GM13976 (cell line): ENCODE results near the gene FUT8.

ENCODE experiments used
- DNase-seq: peaks from one replicate; pipeline ENCODE4 v3.0.0; 2012; ENCODE audit warnings: low spot score
- in situ Hi-C: fragments of 300-500 bp; cut with MboI; formaldehyde crosslinking; loops from one replicate; pipeline ENCODE4 v1.12.0; 2022; ENCODE audit warnings: low sequenced_read_pairs, mixed read lengths, inconsistent platforms; ENCODE audit not compliant: unreplicated experiment
- TF ChIP-seq, protein P1 (sequence below): IDR thresholded peaks from 2 replicates; pipeline ENCODE4 v1.5.1; 2012; ENCODE audit warnings: borderline replicate concordance, mild to moderate bottlenecking; ENCODE audit not compliant: insufficient read depth; ENCODE audit errors: extremely low read depth, missing control alignments, control extremely low read depth

FUT8 gene

DNA sequence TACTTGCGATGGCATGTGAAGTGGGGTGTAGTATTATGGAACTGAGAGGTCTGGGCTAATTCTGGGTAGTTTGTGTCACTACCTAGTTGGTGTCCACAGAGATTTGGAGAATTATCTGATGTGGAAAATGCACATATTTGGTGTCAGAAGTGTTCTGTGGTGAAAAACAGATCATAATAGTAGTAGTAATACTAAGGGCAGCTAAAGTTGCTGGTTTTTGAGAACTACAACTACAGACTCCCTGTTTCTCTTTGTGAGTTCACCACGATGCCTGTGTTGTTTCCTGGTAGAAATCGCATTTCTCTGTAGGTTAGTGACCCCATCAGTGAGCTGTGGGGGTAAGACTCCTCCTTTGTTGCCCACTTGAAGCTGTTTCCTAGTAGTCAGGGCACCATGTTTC, 206.5 kb downstream of the FUT8 start:
- no peak for DNase-seq
- TF ChIP-seq, protein P1, sequence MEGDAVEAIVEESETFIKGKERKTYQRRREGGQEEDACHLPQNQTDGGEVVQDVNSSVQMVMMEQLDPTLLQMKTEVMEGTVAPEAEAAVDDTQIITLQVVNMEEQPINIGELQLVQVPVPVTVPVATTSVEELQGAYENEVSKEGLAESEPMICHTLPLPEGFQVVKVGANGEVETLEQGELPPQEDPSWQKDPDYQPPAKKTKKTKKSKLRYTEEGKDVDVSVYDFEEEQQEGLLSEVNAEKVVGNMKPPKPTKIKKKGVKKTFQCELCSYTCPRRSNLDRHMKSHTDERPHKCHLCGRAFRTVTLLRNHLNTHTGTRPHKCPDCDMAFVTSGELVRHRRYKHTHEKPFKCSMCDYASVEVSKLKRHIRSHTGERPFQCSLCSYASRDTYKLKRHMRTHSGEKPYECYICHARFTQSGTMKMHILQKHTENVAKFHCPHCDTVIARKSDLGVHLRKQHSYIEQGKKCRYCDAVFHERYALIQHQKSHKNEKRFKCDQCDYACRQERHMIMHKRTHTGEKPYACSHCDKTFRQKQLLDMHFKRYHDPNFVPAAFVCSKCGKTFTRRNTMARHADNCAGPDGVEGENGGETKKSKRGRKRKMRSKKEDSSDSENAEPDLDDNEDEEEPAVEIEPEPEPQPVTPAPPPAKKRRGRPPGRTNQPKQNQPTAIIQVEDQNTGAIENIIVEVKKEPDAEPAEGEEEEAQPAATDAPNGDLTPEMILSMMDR = no peak
- in situ Hi-C loops = no loop called here

DNA sequence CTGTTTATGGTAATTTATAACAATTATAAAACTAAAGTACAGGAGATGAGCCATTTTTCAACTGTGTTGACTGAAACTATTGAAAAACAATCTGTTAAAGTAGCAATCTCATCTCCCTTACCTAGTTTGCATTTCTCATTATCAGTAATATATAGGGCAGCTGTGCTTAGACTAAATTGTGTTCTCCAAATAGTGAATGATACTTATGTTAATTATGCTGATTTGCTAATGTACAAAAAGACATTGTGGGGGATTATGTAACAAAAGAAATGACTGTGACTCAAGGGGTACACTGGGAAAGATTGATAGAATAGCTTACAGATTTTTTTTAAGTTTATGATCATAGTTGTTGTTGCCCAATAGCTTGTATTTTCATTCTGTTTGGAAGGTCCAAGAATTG, 207.7 kb downstream of the FUT8 start:
- DNase-seq = no peak
- TF ChIP-seq, protein P1 = no peak
- in situ Hi-C loops = no loop called here

GRCh38 chr14:65622703-65623102, 210.2 kb downstream of the FUT8 start:
- DNase-seq = no peak
- TF ChIP-seq, protein P1 = no peak
- in situ Hi-C loops = no loop called here

- DNase-seq = no peak
- TF ChIP-seq, protein P1 = no peak
- in situ Hi-C loops = no loop called here
Measured at GRCh38 chr14:65623759-65624158, 211.2 kb downstream of the FUT8 start.

GRCh38 chr14:65627315-65627714, 214.8 kb downstream of the FUT8 start:
- DNase-seq = no peak
- TF ChIP-seq, protein P1 = no peak
- in situ Hi-C loops = no loop called here

GRCh38 chr14:65628664-65629063, 216.1 kb downstream of the FUT8 start:
- TF ChIP-seq, protein P1 = no peak
- DNase-seq = no peak
- in situ Hi-C loops = no loop called here

GRCh38 chr14:65631040-65631439, 218.5 kb downstream of the FUT8 start:
- no peak for DNase-seq
- in situ Hi-C loops = no loop called here
- TF ChIP-seq, protein P1 = no peak
